CD4-positive, alpha-beta T cell treated with Interleukin-6 for 4 hours (primary cell): Measurements from ENCODE around the gene NSD1.
A peak's percentile ranks its signal among the peaks of the same experiment; 100 is the strongest.

Source experiments
- DNase-seq: peaks from one replicate; pipeline ENCODE4 v3.0.0-alpha.2; 2020; ENCODE audit warnings: mixed read lengths

NSD1 gene

GRCh38 chr5:177311723-177312648 lies 178.4 kb downstream of the NSD1 start, which contains the start of gene MXD3:
MXD3 (minus strand) TSS chr5:177311898; CDS start chr5:177311830, 68 bp downstream.
- peak; percentile 98 for DNase-seq

- DNase-seq = peak; percentile 39
Measured at GRCh38 chr5:177312649-177313181, 179.1 kb downstream of the NSD1 start.

- DNase-seq = no peak
Measured at GRCh38 chr5:177313561-177314259, 180.1 kb downstream of the NSD1 start.

GRCh38 chr5:177314376-177315342 lies 181.1 kb downstream of the NSD1 start:
- DNase-seq = no peak

GRCh38 chr5:177315411-177315810 lies 181.8 kb downstream of the NSD1 start:
- no peak for DNase-seq

- no peak for DNase-seq
Measured at GRCh38 chr5:177316005-177316404, 182.4 kb downstream of the NSD1 start.

- DNase-seq = peak; percentile 84
Measured at GRCh38 chr5:177317959-177318377, 184.4 kb downstream of the NSD1 start.

- DNase-seq = no peak
Measured at GRCh38 chr5:177319913-177320588, 186.5 kb downstream of the NSD1 start.

- no peak for DNase-seq
Measured at GRCh38 chr5:177320879-177321278, 187.3 kb downstream of the NSD1 start.

- no peak for DNase-seq
Measured at GRCh38 chr5:177325868-177326381, 192.4 kb downstream of the NSD1 start.

- DNase-seq = no peak
Measured at GRCh38 chr5:177327539-177328522, 194.3 kb downstream of the NSD1 start.

GRCh38 chr5:177328545-177329231 lies 195.1 kb downstream of the NSD1 start:
- DNase-seq = no peak

- DNase-seq = no peak
Measured at GRCh38 chr5:177329883-177330282, 196.3 kb downstream of the NSD1 start.

GRCh38 chr5:177330991-177331842 lies 197.6 kb downstream of the NSD1 start:
- DNase-seq = no peak

- no peak for DNase-seq
Measured at GRCh38 chr5:177332031-177332895, 198.7 kb downstream of the NSD1 start.

- no peak for DNase-seq
Measured at GRCh38 chr5:177332896-177333260, 199.3 kb downstream of the NSD1 start.

- DNase-seq = no peak
Measured at GRCh38 chr5:177333420-177334154, 200.0 kb downstream of the NSD1 start.
